HL-60 (cell line): ENCODE data around the gene CYB561.

Experiments
- DNase-seq, 2 experiments: peaks; one replicate each; pipeline ENCODE4 v3.0.0-alpha.2; 2010 to 2020; ENCODE audit warnings: low read depth in 1 of 2, low spot score in 1 of 2
- H3K27ac ChIP-seq: fragments of 250-450 bp; sonication (Bioruptor Pico); replicated peaks from 2 replicates; pipeline ENCODE4 v1.5.1; 2020; ENCODE audit warnings: mild to moderate bottlenecking, moderate library complexity
- H3K27me3 ChIP-seq: fragments of 250-450 bp; sonication (Bioruptor Pico); 2 replicates; pipeline ENCODE4 v1.5.1; 2021; ENCODE audit warnings: mild to moderate bottlenecking, moderate library complexity; ENCODE audit not compliant: insufficient read depth, poor library complexity, severe bottlenecking
- H3K4me3 ChIP-seq: replicated peaks from 2 replicates; pipeline ENCODE4 v1.5.1; 2011; ENCODE audit warnings: mild to moderate bottlenecking, control low read depth, low read length; ENCODE audit not compliant: insufficient read depth
- GABPA ChIP-seq: IDR thresholded peaks from 2 replicates; pipeline ENCODE4 v1.6.1; 2012; ENCODE audit warnings: low read depth
- POLR2AphosphoS5 ChIP-seq: IDR thresholded peaks from 2 replicates; pipeline ENCODE4 v1.6.1; 2012; ENCODE audit warnings: low read depth
- SPI1 ChIP-seq: IDR thresholded peaks from 2 replicates; pipeline ENCODE4 v1.6.1; 2012; ENCODE audit warnings: low read depth, mild to moderate bottlenecking, borderline replicate concordance
- TF ChIP-seq, protein P1 (sequence below): IDR thresholded peaks from 2 replicates; pipeline ENCODE4 v1.6.1; 2012; ENCODE audit warnings: low read depth; ENCODE audit not compliant: insufficient replicate concordance
- TF ChIP-seq, protein P2 (sequence below): IDR thresholded peaks from one replicate; pipeline ENCODE4 v1.5.1; 2011; ENCODE audit warnings: low read length, control low read depth, inconsistent platforms; ENCODE audit not compliant: insufficient read depth

CYB561 gene

DNA sequence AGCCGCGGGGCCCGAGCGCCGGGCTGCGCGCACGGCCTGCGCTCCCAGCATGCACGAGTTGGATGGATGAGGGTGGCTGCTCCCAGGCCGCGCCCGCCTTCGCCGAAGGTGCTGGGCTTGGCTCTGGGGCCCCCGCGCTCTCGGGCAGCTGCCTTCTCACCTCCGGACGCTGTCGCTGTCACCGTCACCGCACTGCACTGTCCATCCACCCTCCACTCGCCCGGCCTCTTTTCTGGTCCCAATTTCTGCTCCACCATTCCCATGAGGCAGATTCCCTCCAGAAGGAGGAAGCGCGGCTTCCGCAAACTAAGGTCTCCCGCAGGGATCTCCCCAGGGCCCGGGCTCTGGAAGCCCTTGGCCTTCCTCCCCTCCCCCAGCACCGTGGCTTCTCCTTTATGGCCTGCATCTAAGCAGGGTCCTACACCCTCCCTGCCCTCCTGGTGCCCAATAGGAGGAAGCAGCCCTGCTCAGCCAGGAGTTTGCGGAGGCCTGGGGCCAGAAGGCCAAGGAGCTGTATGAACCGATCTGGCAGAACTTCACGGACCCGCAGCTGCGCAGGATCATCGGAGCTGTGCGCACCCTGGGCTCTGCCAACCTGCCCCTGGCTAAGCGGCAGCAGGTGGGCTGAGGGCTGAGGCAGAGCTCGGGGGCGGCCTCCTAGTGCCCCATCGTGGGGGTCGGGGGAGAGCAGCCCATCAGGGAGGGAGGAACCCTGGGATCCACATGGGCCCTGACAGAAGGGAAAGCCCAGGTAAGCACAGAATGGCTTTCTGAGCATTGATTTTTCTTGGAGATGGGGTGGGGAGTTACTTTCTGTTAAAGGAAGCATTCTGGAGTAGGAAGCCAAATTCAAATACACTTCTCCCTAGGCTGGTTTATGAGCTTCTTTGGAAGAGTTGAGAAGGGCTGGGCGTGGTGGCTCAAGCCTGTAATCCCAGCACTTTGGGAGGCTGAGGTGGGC is 31.7 kb upstream of the CYB561 start:
- TF ChIP-seq SPI1 (0 out of 2 replicates have a peak, but pooled peaks have one; percentile 26), GABPA (no peak)
- peaks cover 41% of the 10 kb centered on the region for H3K27me3 ChIP-seq
- no peak for DNase-seq
- peak overlapping the region; percentile 28 for H3K4me3 ChIP-seq
- no peak overlapping the region for H3K27ac ChIP-seq

DNA sequence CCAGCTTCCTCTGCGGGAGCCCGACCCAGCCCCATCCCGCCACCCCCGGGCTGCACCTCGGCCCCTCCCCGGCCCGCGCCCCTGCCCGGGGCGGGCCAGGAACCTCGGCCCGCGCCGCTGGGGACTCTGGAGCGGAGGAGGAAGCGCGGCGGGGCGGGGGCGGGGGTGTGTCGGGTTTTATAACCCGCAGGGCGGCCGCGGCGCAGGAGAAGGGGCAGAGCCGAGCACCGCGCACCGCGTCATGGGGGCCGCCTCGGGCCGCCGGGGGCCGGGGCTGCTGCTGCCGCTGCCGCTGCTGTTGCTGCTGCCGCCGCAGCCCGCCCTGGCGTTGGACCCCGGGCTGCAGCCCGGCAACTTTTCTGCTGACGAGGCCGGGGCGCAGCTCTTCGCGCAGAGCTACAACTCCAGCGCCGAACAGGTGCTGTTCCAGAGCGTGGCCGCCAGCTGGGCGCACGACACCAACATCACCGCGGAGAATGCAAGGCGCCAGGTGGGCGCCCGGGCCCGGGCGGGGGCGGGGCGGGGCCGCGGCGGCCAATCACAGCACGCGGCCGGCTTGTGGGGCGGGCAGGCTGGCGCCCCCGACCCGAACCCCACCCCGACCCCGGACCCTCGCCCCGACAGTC is 30.9 kb upstream of the CYB561 start, which contains the start of gene ACE:
Gene ACE, plus strand, starts transcription at position 208 of the 626 bp plus-strand sequence. Its CDS starts 34 bp downstream, at position 242.
- Histone ChIP-seq H3K4me3 (peak within 1 kb of the TSS; percentile 38), H3K27me3 (peaks cover 41% of the 10 kb centered on the region), H3K27ac (no peak within 1 kb of the TSS)
- TF ChIP-seq GABPA (no peak), SPI1 (no peak), POLR2AphosphoS5 (no peak)
- TF ChIP-seq, protein P1, sequence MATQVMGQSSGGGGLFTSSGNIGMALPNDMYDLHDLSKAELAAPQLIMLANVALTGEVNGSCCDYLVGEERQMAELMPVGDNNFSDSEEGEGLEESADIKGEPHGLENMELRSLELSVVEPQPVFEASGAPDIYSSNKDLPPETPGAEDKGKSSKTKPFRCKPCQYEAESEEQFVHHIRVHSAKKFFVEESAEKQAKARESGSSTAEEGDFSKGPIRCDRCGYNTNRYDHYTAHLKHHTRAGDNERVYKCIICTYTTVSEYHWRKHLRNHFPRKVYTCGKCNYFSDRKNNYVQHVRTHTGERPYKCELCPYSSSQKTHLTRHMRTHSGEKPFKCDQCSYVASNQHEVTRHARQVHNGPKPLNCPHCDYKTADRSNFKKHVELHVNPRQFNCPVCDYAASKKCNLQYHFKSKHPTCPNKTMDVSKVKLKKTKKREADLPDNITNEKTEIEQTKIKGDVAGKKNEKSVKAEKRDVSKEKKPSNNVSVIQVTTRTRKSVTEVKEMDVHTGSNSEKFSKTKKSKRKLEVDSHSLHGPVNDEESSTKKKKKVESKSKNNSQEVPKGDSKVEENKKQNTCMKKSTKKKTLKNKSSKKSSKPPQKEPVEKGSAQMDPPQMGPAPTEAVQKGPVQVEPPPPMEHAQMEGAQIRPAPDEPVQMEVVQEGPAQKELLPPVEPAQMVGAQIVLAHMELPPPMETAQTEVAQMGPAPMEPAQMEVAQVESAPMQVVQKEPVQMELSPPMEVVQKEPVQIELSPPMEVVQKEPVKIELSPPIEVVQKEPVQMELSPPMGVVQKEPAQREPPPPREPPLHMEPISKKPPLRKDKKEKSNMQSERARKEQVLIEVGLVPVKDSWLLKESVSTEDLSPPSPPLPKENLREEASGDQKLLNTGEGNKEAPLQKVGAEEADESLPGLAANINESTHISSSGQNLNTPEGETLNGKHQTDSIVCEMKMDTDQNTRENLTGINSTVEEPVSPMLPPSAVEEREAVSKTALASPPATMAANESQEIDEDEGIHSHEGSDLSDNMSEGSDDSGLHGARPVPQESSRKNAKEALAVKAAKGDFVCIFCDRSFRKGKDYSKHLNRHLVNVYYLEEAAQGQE: no peak
- TF ChIP-seq, protein P2, sequence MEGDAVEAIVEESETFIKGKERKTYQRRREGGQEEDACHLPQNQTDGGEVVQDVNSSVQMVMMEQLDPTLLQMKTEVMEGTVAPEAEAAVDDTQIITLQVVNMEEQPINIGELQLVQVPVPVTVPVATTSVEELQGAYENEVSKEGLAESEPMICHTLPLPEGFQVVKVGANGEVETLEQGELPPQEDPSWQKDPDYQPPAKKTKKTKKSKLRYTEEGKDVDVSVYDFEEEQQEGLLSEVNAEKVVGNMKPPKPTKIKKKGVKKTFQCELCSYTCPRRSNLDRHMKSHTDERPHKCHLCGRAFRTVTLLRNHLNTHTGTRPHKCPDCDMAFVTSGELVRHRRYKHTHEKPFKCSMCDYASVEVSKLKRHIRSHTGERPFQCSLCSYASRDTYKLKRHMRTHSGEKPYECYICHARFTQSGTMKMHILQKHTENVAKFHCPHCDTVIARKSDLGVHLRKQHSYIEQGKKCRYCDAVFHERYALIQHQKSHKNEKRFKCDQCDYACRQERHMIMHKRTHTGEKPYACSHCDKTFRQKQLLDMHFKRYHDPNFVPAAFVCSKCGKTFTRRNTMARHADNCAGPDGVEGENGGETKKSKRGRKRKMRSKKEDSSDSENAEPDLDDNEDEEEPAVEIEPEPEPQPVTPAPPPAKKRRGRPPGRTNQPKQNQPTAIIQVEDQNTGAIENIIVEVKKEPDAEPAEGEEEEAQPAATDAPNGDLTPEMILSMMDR: no peak
- DNase-seq: peak in 1 of 2 experiments; percentile 11

DNA sequence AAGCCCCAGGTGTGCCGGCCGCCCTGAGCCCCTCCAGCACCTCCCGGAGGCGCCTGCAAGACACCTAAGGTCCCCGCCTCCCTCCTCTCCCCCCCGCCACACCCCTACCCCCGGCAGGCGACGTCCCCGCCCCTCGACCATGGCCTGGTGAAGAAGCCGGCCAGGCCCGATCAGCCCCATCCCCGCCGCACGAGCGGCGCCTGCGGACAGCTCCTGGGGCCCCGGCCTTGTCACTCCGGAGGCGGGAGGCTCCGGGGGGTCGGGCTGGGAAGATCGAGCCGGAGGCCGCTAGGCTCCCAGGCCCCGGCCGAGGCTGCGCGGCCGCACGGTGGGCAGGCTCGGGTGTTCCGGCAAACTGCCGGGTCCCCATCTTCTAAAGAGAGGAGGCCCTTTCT is 30.4 kb upstream of the CYB561 start:
- no peak for TF ChIP-seq POLR2AphosphoS5
- TF ChIP-seq SPI1: no peak
- TF ChIP-seq, protein P2: no peak
- TF ChIP-seq GABPA: no peak
- TF ChIP-seq, protein P1: no peak
- H3K27ac ChIP-seq: no peak overlapping the region
- H3K4me3 ChIP-seq: peak overlapping the region; percentile 38
- H3K27me3 ChIP-seq: peaks cover 41% of the 10 kb centered on the region
- DNase-seq: no peak
